HCT116 (cell line): ENCODE measurements around the gene TTLL5.

Experiments used
- ATF3 ChIP-seq: IDR thresholded peaks from 2 replicates; pipeline ENCODE4 v1.6.1; 2012
- CTCF ChIP-seq, 3 experiments: fragments of 200-600 bp in 1 of 3; sonication (generic) in 1 of 3; IDR thresholded peaks in 2 of 3; conservative IDR thresholded peaks in 1 of 3; 2 replicates each; pipeline ENCODE4 v1.5.1; 2012 to 2017; ENCODE audit warnings: low read depth in 2 of 3, low read length in 2 of 3, antibody characterized with exemption in 1 of 3, borderline replicate concordance in 1 of 3, control low read depth in 1 of 3, mild to moderate bottlenecking in 1 of 3, mixed read lengths in 1 of 3, mixed run types in 1 of 3, moderate library complexity in 1 of 3; ENCODE audit not compliant: insufficient read depth in 1 of 3
- EZH2phosphoT487 ChIP-seq: fragments of 200-600 bp; IDR thresholded peaks from 2 replicates; pipeline ENCODE4 v1.6.1; 2018; ENCODE audit warnings: antibody characterized with exemption, borderline replicate concordance

GRCh38 chr14:75876530-75876929, 215.5 kb downstream of the TTLL5 start:
- TF ChIP-seq ATF3 (no peak), EZH2phosphoT487 (no peak), CTCF (IDR thresholded peaks at IDR 0.05 in 2 of 3, conservative IDR thresholded peaks at IDR 0.05 in 1 of 3; ENCODE audit: borderline replicate concordance in 1 of 3, insufficient read depth in 1 of 3, low read depth in 2 of 3, low read length in 2 of 3) (no peak)
